Loucy (cell line): Measurements from ENCODE around the gene MARS1.
"Not testable (repeated sequence)": the region's sequence is repeated elsewhere in the genome, so short reads cannot be mapped to it uniquely, and the experiment has no call there.

ENCODE experiments used
- CTCF ChIP-seq: fragments of 200-600 bp; sonication (generic); conservative IDR thresholded peaks from 2 replicates; pipeline ENCODE4 v1.5.1; 2014; ENCODE audit warnings: mild to moderate bottlenecking, antibody characterized with exemption, low read length
- EZH2phosphoT487 ChIP-seq: fragments of 200-600 bp; IDR thresholded peaks from 2 replicates; pipeline ENCODE4 v1.6.1; 2018; ENCODE audit warnings: antibody characterized with exemption, mild to moderate bottlenecking, moderate library complexity, borderline replicate concordance

- TF ChIP-seq CTCF, EZH2phosphoT487: not testable (repeated sequence)
Observed at GRCh38 chr12:57444337-57444736, 43.5 kb upstream of the MARS1 start.
